PC-9 (cell line): ENCODE results near the gene VAC14. TPM values are rescaled to one million over a fixed set of nuclear protein-coding genes. Genes with fewer than 3 reads are reported as not detected.
A peak's percentile ranks its signal among the peaks of the same experiment; 100 is the strongest.

ENCODE experiments used
- BruUV-seq: library from RNA; stranded (reverse); fragments of 400-500 nt; replicated peaks from 2 replicates; lab custom pipeline; 2021; lab: Mats Ljungman, UMichigan
- CTCF ChIA-PET: fragments of 300-600 bp; sonication (Branson Sonifier 250); formaldehyde crosslinking; loops from one replicate; lab custom pipeline; 2022; ENCODE audit warnings: antibody characterized with exemption; lab: Charles Lee
- POLR2A ChIA-PET: fragments of 300-600 bp; sonication (Branson Sonifier 250); formaldehyde crosslinking; loops from one replicate; lab custom pipeline; 2022; ENCODE audit warnings: antibody characterized with exemption; ENCODE audit not compliant: unreplicated experiment; lab: Charles Lee
- DNase-seq, 2 experiments: peaks; one replicate each; pipeline versions ENCODE4 v3.0.0 to v3.0.0-alpha.2; 2015 to 2022; ENCODE audit warnings: mixed read lengths in 1 of 2
- H2AFZ ChIP-seq: fragments of 200-600 bp; sonication (generic); 2 replicates; pipeline ENCODE4 v1.8.1; 2017; ENCODE audit warnings: antibody characterized with exemption
- H3F3A ChIP-seq: fragments of 200-600 bp; sonication (generic); 2 replicates; pipeline ENCODE4 v1.8.1; 2017; ENCODE audit warnings: antibody characterized with exemption, mild to moderate bottlenecking, low read depth; ENCODE audit not compliant: insufficient read depth
- H3K27ac ChIP-seq: fragments of 200-600 bp; sonication (generic); 2 replicates; pipeline ENCODE4 v1.6.1; 2016; ENCODE audit warnings: mixed run types
- H3K27me3 ChIP-seq: fragments of 200-600 bp; sonication (generic); 2 replicates; pipeline ENCODE4 v1.6.1; 2016; ENCODE audit warnings: low read depth, mixed run types; ENCODE audit not compliant: insufficient read depth
- H3K36me3 ChIP-seq: fragments of 200-600 bp; sonication (generic); 2 replicates; pipeline ENCODE4 v1.6.1; 2016; ENCODE audit warnings: low read depth, mixed run types
- H3K4me1 ChIP-seq: fragments of 200-600 bp; sonication (generic); replicated peaks from 2 replicates; pipeline ENCODE4 v1.6.1; 2016; ENCODE audit warnings: mixed run types; ENCODE audit not compliant: insufficient read depth
- H3K4me2 ChIP-seq: fragments of 200-600 bp; sonication (generic); 2 replicates; pipeline ENCODE4 v1.6.1; 2017; ENCODE audit warnings: mixed run types
- H3K4me3 ChIP-seq: fragments of 200-600 bp; sonication (generic); 2 replicates; pipeline ENCODE4 v1.6.1; 2016; ENCODE audit warnings: mixed run types
- H3K79me2 ChIP-seq: fragments of 200-600 bp; sonication (generic); 2 replicates; pipeline ENCODE4 v1.6.1; 2017; ENCODE audit warnings: low read depth, mixed run types
- H3K9me2 ChIP-seq: fragments of 200-600 bp; sonication (generic); 2 replicates; pipeline ENCODE4 v1.8.1; 2017; ENCODE audit warnings: mild to moderate bottlenecking; ENCODE audit not compliant: insufficient read depth
- H3K9me3 ChIP-seq: fragments of 200-600 bp; sonication (generic); 2 replicates; pipeline ENCODE4 v1.8.1; 2016; ENCODE audit warnings: low read depth; ENCODE audit not compliant: insufficient read depth
- H4K20me1 ChIP-seq: fragments of 200-600 bp; sonication (generic); 2 replicates; pipeline ENCODE4 v1.8.1; 2017; ENCODE audit not compliant: insufficient read depth
- CTCF ChIP-seq: fragments of 200-600 bp; sonication (generic); conservative IDR thresholded peaks from 2 replicates; pipeline ENCODE4 v1.6.1; 2017; ENCODE audit warnings: mixed run types, antibody characterized with exemption, mild to moderate bottlenecking, moderate library complexity
- EZH2 ChIP-seq: fragments of 200-600 bp; sonication (generic); IDR thresholded peaks from 2 replicates; pipeline ENCODE4 v1.8.0; 2017; ENCODE audit warnings: antibody characterized with exemption, low read depth
- intact Hi-C: fragments of 100-400 bp; cut with micrococcal nuclease; formaldehyde crosslinking; loops from one replicate; pipeline ENCODE4 v1.10.0; 2022; ENCODE audit not compliant: unreplicated experiment
- total RNA-seq: library from RNA; stranded (reverse); gene quantifications from 2 replicates; pipeline ENCODE4 v1.2.3, GENCODE V29; 2021

VAC14 gene
- total RNA-seq, 1 experiment from 2014 or later: 46.8 TPM

GRCh38 chr16:70747703-70748631 lies 53.0 kb downstream of the VAC14 start:
- H3K9me2 ChIP-seq: no peaks in the 10 kb centered on the region
- H4K20me1 ChIP-seq: no peaks in the 10 kb centered on the region
- H3F3A ChIP-seq: peaks cover 38% of the 10 kb centered on the region
- H3K27ac ChIP-seq: peak overlapping the region; percentile 98
- intact Hi-C loops: loop anchor here (1.0 to 2.0 kb wide), 4 partner anchors 12 to 61 kb away; partner anchors contain the start of gene MTSS2
- H3K27me3 ChIP-seq: no peaks in the 10 kb centered on the region
- peak; percentile 93 to 99 for DNase-seq
- H2AFZ ChIP-seq: no peak overlapping the region
- POLR2A ChIA-PET: interaction anchor here (0.7 kb wide), 1 partner anchor 41 kb away, joined by 6 read pairs; no protein-coding TSS in a partner anchor
- BruUV-seq: TSS peak; percentile 54
- H3K79me2 ChIP-seq: no peaks in the 10 kb centered on the region
- H3K9me3 ChIP-seq: no peaks in the 10 kb centered on the region
- peaks cover 53% of the 10 kb centered on the region for H3K4me1 ChIP-seq
- H3K4me3 ChIP-seq: no peak overlapping the region; the same call in 1 of the 2 replicates
- H3K4me2 ChIP-seq: peak overlapping the region; percentile 72
- TF ChIP-seq EZH2 (no peak), CTCF (no peak)
- CTCF ChIA-PET: interaction anchor here (1.1 kb wide), 1 partner anchor 10 kb away, joined by 4 read pairs; no protein-coding TSS in a partner anchor
- H3K36me3 ChIP-seq: peaks cover 7% of the 10 kb centered on the region

GRCh38 chr16:70746708-70747424 lies 54.1 kb downstream of the VAC14 start:
- Histone ChIP-seq H3K9me3 (no peaks in the 10 kb centered on the region), H3K4me3 (peak overlapping the region; percentile 38; the same call in 1 of the 2 replicates), H3K27me3 (no peaks in the 10 kb centered on the region), H3K79me2 (no peaks in the 10 kb centered on the region), H2AFZ (peak overlapping the region; percentile 71; the same call in 1 of the 2 replicates), H3K36me3 (peaks cover 10% of the 10 kb centered on the region), H3K4me2 (peak overlapping the region; percentile 72), H3F3A (peaks cover 38% of the 10 kb centered on the region), H3K9me2 (no peaks in the 10 kb centered on the region), H3K27ac (peak overlapping the region; percentile 98), H4K20me1 (no peaks in the 10 kb centered on the region), H3K4me1 (peaks cover 53% of the 10 kb centered on the region)
- BruUV-seq: TSS peak; percentile 51
- DNase-seq: peak; percentile 91 to 99
- CTCF ChIA-PET: interaction anchor here (0.6 to 1.0 kb wide), 2 partner anchors 24 to 492 kb away, joined by 6 to 7 read pairs; no protein-coding TSS in a partner anchor
- intact Hi-C loops: loop anchor here (2.0 kb wide), 1 partner anchor 32 kb away; no protein-coding TSS in a partner anchor
- POLR2A ChIA-PET: interaction anchor here (0.6 kb wide), 1 partner anchor 984 kb away, joined by 7 read pairs; no protein-coding TSS in a partner anchor
- no peak for TF ChIP-seq CTCF
- TF ChIP-seq EZH2: no peak
